ENCODE measurements around the gene VWA3B. TPM values are rescaled to one million over a fixed set of nuclear protein-coding genes. Genes with fewer than 3 reads are reported as not detected.
A peak's percentile ranks its signal among the peaks of the same experiment; 100 is the strongest.
"Not testable (repeated sequence)": the region's sequence is repeated elsewhere in the genome, so short reads cannot be mapped to it uniquely, and the experiment has no call there.

VWA3B gene
- total RNA-seq, 8 experiments from 2014 or later, result 0.17 to 2.1 (median 0.44) TPM

- Histone ChIP-seq H3K4me3 (no peak overlapping the region), H3K4me1 (replicated peaks in 1 of 2) (peaks cover 0 to 4% of the 10 kb centered on the region in 2 donors), H3K27ac (no peak overlapping the region)
- WGBS, 10 experiments, result 0 to 97% (median 71%) methylated on average over 1 to 5 of the region's 5 CpGs; no CpG with 5 or more reads in 2 of the 10 experiments
- peak in 2 of 8 experiments; percentile 60 to 82 for ATAC-seq (replicated peaks in 6 of 8)
- in situ Hi-C loops (cut with MboI; ENCODE audit: low pct_unique_long_range_greater_than_20kb in 2 of 9, low sequenced_read_pairs in 9 of 9, unreplicated experiment in 9 of 9), result loop anchor here in 1 of 9 experiments (25.0 kb wide), 2 partner anchors 91 to 216 kb away; no protein-coding TSS in a partner anchor
These were observed 166.6 kb downstream of the VWA3B start for GRCh38 chr2:98253461-98254070.

- in situ Hi-C loops (cut with MboI; ENCODE audit: low pct_unique_long_range_greater_than_20kb in 2 of 9, low sequenced_read_pairs in 9 of 9, unreplicated experiment in 9 of 9), result loop anchor here in 1 of 9 experiments (25.0 kb wide), 2 partner anchors 92 to 217 kb away; no protein-coding TSS in a partner anchor
- WGBS, 10 experiments, result 47 to 100% (median 89%) methylated on average over 1 to 7 of the region's 9 CpGs; no CpG with 5 or more reads in 2 of the 10 experiments
- peaks cover 0 to 4% of the 10 kb centered on the region in 2 donors for H3K4me1 ChIP-seq (replicated peaks in 1 of 2)
These were observed 167.6 kb downstream of the VWA3B start for GRCh38 chr2:98254504-98255059.

GRCh38 chr2:98258906-98259305 lies 171.9 kb downstream of the VWA3B start:
- in situ Hi-C loops (cut with MboI; ENCODE audit: low pct_unique_long_range_greater_than_20kb in 2 of 9, low sequenced_read_pairs in 9 of 9, unreplicated experiment in 9 of 9), result loop anchor here in 1 of 9 experiments (25.0 kb wide), 2 partner anchors 97 to 222 kb away; no protein-coding TSS in a partner anchor
- peak in 2 of 8 experiments; percentile 37 to 46 for ATAC-seq (replicated peaks in 6 of 8)
- no peak overlapping the region for H3K27ac ChIP-seq

More at GRCh38 chr2:98254504-98255059, 167.6 kb downstream of the VWA3B start:
- Histone ChIP-seq H3K27ac (no peak overlapping the region), H3K4me3 (no peak overlapping the region)
- ATAC-seq (replicated peaks in 6 of 8), result no peak

GRCh38 chr2:98263362-98263761 lies 176.4 kb downstream of the VWA3B start:
- H3K4me1 ChIP-seq (replicated peaks in 1 of 2), result no peaks in the 10 kb centered on the region
- ATAC-seq (replicated peaks in 6 of 8), result no peak
- WGBS, 10 experiments, result 13 to 100% (median 66%) methylated on average over 1 of the region's 1 CpG; no CpG with 5 or more reads in 2 of the 10 experiments
- no peak overlapping the region for H3K27ac ChIP-seq
- H3K4me3 ChIP-seq, result no peak overlapping the region
- in situ Hi-C loops (cut with MboI; ENCODE audit: low pct_unique_long_range_greater_than_20kb in 2 of 9, low sequenced_read_pairs in 9 of 9, unreplicated experiment in 9 of 9), result loop anchor here in 1 of 9 experiments (25.0 kb wide), 2 partner anchors 101 to 226 kb away; no protein-coding TSS in a partner anchor

More at GRCh38 chr2:98258906-98259305, 171.9 kb downstream of the VWA3B start:
- peaks cover 0 to 4% of the 10 kb centered on the region in 2 donors for H3K4me1 ChIP-seq (replicated peaks in 1 of 2)
- no peak overlapping the region for H3K4me3 ChIP-seq

- not testable (repeated sequence) for H3K4me1 ChIP-seq (replicated peaks in 1 of 2); H3K4me3 ChIP-seq; H3K27ac ChIP-seq; ATAC-seq (replicated peaks in 6 of 8)
- in situ Hi-C loops (cut with MboI; ENCODE audit: low pct_unique_long_range_greater_than_20kb in 2 of 9, low sequenced_read_pairs in 9 of 9, unreplicated experiment in 9 of 9), result loop anchor here in 1 of 9 experiments (25.0 kb wide), 2 partner anchors 106 to 231 kb away; no protein-coding TSS in a partner anchor
These were observed 181.3 kb downstream of the VWA3B start for GRCh38 chr2:98268225-98268624.

- Histone ChIP-seq H3K27ac (no peak overlapping the region), H3K4me3 (no peak overlapping the region), H3K4me1 (replicated peaks in 1 of 2) (no peaks in the 10 kb centered on the region)
- 0 to 60% (median 43%) methylated on average over 1 to 2 of the region's 2 CpGs; no CpG with 5 or more reads in 3 of the 10 experiments for WGBS, 10 experiments
- in situ Hi-C loops (cut with MboI; ENCODE audit: low pct_unique_long_range_greater_than_20kb in 2 of 9, low sequenced_read_pairs in 9 of 9, unreplicated experiment in 9 of 9), result loop anchor here in 1 of 9 experiments (25.0 kb wide), 2 partner anchors 107 to 232 kb away; no protein-coding TSS in a partner anchor
- ATAC-seq (replicated peaks in 6 of 8), result peak in 3 of 8 experiments; percentile 67 to 83 (median 73)
These were observed 182.3 kb downstream of the VWA3B start for GRCh38 chr2:98269274-98269673.

GRCh38 chr2:98269830-98270229 lies 182.9 kb downstream of the VWA3B start:
- ATAC-seq (replicated peaks in 6 of 8), result no peak

GRCh38 chr2:98277162-98277859 lies 190.3 kb downstream of the VWA3B start:
- Histone ChIP-seq H3K4me3 (no peak overlapping the region), H3K27ac (no peak overlapping the region), H3K4me1 (replicated peaks in 1 of 2) (peaks cover 6 to 8% of the 10 kb centered on the region in 2 donors)
- 21 to 100% (median 56%) methylated on average over 1 to 9 of the region's 9 CpGs; no CpG with 5 or more reads in 1 of the 10 experiments for WGBS, 10 experiments
- peak in 3 of 8 experiments; percentile 42 to 81 (median 74) for ATAC-seq (replicated peaks in 6 of 8)
- in situ Hi-C loops (cut with MboI; ENCODE audit: low pct_unique_long_range_greater_than_20kb in 2 of 9, low sequenced_read_pairs in 9 of 9, unreplicated experiment in 9 of 9), result no loop called here

More at GRCh38 chr2:98269830-98270229, 182.9 kb downstream of the VWA3B start:
- in situ Hi-C loops (cut with MboI; ENCODE audit: low pct_unique_long_range_greater_than_20kb in 2 of 9, low sequenced_read_pairs in 9 of 9, unreplicated experiment in 9 of 9), result loop anchor here in 1 of 9 experiments (25.0 kb wide), 2 partner anchors 108 to 233 kb away; no protein-coding TSS in a partner anchor
- WGBS, 10 experiments, result 0 to 92% (median 60%) methylated on average over 1 to 2 of the region's 2 CpGs; no CpG with 5 or more reads in 1 of the 10 experiments
- Histone ChIP-seq H3K4me3 (no peak overlapping the region), H3K27ac (no peak overlapping the region), H3K4me1 (replicated peaks in 1 of 2) (no peaks in the 10 kb centered on the region)

GRCh38 chr2:98278074-98278473 lies 191.1 kb downstream of the VWA3B start:
- Histone ChIP-seq H3K4me1 (replicated peaks in 1 of 2) (peaks cover 6 to 8% of the 10 kb centered on the region in 2 donors), H3K27ac (no peak overlapping the region), H3K4me3 (no peak overlapping the region)
- in situ Hi-C loops (cut with MboI; ENCODE audit: low pct_unique_long_range_greater_than_20kb in 2 of 9, low sequenced_read_pairs in 9 of 9, unreplicated experiment in 9 of 9), result no loop called here
- 60 to 100% (median 100%) methylated on average over 1 to 6 of the region's 7 CpGs; no CpG with 5 or more reads in 5 of the 10 experiments for WGBS, 10 experiments
- ATAC-seq (replicated peaks in 6 of 8), result no peak

GRCh38 chr2:98280376-98281102 lies 193.6 kb downstream of the VWA3B start:
- no peak overlapping the region for H3K4me3 ChIP-seq
- peak; percentile 39 to 87 (median 76) for ATAC-seq (replicated peaks in 6 of 8)
- H3K27ac ChIP-seq, result no peak overlapping the region
- in situ Hi-C loops (cut with MboI; ENCODE audit: low pct_unique_long_range_greater_than_20kb in 2 of 9, low sequenced_read_pairs in 9 of 9, unreplicated experiment in 9 of 9), result no loop called here
- H3K4me1 ChIP-seq (replicated peaks in 1 of 2), result peaks cover 6 to 8% of the 10 kb centered on the region in 2 donors
- WGBS, 10 experiments, result 14 to 80% (median 37%) methylated on average over 1 to 8 of the region's 18 CpGs; no CpG with 5 or more reads in 2 of the 10 experiments

- Histone ChIP-seq H3K4me1 (replicated peaks in 1 of 2) (peaks cover 6 to 8% of the 10 kb centered on the region in 2 donors), H3K4me3 (no peak overlapping the region), H3K27ac (no peak overlapping the region)
- no peak for ATAC-seq (replicated peaks in 6 of 8)
- in situ Hi-C loops (cut with MboI; ENCODE audit: low pct_unique_long_range_greater_than_20kb in 2 of 9, low sequenced_read_pairs in 9 of 9, unreplicated experiment in 9 of 9), result no loop called here
- 20 to 100% (median 90%) methylated on average over 1 to 6 of the region's 6 CpGs; no CpG with 5 or more reads in 2 of the 10 experiments for WGBS, 10 experiments
These were observed 194.6 kb downstream of the VWA3B start for GRCh38 chr2:98281607-98282006.

- H3K4me1 ChIP-seq (replicated peaks in 1 of 2), result peaks cover 6 to 8% of the 10 kb centered on the region in 2 donors
- ATAC-seq (replicated peaks in 6 of 8), result no peak
- in situ Hi-C loops (cut with MboI; ENCODE audit: low pct_unique_long_range_greater_than_20kb in 2 of 9, low sequenced_read_pairs in 9 of 9, unreplicated experiment in 9 of 9), result no loop called here
- H3K27ac ChIP-seq, result no peak overlapping the region
- 43 to 100% (median 100%) methylated on average over 1 of the region's 1 CpG; no CpG with 5 or more reads in 7 of the 10 experiments for WGBS, 10 experiments
- H3K4me3 ChIP-seq, result no peak overlapping the region
These were observed 195.1 kb downstream of the VWA3B start for GRCh38 chr2:98282109-98282508.
